Vagina (tissue), 2 donors: ENCODE data around the gene UQCC2.

Experiments used
- POLR2A ChIP-seq, 2 donors: fragments of 450-650 bp; IDR thresholded peaks; one replicate each; pipeline ENCODE4 v1.6.1; 2017; ENCODE audit warnings: antibody characterized with exemption in 2 of 2, mild to moderate bottlenecking in 2 of 2, moderate library complexity in 2 of 2
- POLR2AphosphoS5 ChIP-seq, 2 donors: sonication (generic); formaldehyde crosslinking; IDR thresholded peaks; one replicate each; pipeline ENCODE4 v1.9.0; 2017; ENCODE audit warnings: antibody characterized with exemption in 2 of 2, mild to moderate bottlenecking in 2 of 2, low read depth in 1 of 2; ENCODE audit not compliant: insufficient read depth in 1 of 2
- TF ChIP-seq, protein P1 (sequence below), 3 experiments: fragments of 450-650 bp in 2 of 3; fragments of 200-600 bp in 1 of 3; sonication (generic) in 1 of 3; IDR thresholded peaks; one replicate each; pipeline ENCODE4 v1.5.1; 2017 to 2019; ENCODE audit warnings: antibody characterized with exemption in 3 of 3, mild to moderate bottlenecking in 2 of 3, moderate library complexity in 2 of 3

DNA sequence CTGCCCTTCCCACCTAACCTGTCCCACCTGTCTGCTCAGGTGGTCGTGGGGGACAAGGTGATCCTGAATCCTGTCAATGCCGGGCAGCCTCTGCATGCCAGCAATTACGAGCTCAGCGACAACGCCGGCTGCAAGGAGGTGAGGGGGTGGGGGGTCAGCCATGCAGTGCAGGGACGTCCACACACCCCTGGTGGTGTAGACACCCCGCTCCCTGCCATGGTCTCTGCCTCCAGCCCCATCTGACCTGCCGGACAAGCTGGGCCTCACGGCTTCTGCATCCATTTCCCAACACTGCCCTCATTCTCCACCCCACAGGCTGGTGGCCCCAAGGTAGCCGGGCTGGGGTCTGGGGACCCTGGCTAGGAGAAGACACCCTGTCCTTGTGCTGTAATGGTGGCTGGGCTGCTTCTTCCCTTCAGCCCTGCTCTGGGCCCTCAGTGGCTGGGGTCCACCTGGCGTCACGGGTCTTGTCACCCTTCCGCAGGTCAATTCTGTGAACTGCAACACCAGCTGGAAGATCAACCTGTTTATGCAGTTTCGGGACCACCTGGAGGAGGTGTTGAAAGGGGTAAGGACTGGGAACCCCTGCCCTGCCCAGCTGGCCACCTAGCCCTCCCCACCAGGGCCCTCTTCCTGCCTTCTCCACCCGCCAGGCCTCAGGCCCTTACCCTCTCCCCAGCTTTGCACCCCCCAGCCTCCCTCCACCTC, 52.4 kb downstream of the UQCC2 start:
- TF ChIP-seq, protein P1, sequence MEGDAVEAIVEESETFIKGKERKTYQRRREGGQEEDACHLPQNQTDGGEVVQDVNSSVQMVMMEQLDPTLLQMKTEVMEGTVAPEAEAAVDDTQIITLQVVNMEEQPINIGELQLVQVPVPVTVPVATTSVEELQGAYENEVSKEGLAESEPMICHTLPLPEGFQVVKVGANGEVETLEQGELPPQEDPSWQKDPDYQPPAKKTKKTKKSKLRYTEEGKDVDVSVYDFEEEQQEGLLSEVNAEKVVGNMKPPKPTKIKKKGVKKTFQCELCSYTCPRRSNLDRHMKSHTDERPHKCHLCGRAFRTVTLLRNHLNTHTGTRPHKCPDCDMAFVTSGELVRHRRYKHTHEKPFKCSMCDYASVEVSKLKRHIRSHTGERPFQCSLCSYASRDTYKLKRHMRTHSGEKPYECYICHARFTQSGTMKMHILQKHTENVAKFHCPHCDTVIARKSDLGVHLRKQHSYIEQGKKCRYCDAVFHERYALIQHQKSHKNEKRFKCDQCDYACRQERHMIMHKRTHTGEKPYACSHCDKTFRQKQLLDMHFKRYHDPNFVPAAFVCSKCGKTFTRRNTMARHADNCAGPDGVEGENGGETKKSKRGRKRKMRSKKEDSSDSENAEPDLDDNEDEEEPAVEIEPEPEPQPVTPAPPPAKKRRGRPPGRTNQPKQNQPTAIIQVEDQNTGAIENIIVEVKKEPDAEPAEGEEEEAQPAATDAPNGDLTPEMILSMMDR (IDR thresholded peaks at IDR 0.05) = no peak
- no peak for TF ChIP-seq POLR2AphosphoS5 (IDR thresholded peaks at IDR 0.05; ENCODE audit: insufficient read depth in 1 of 2, low read depth in 1 of 2)
- TF ChIP-seq POLR2A (IDR thresholded peaks at IDR 0.05) = no peak
